Left renal cortex interstitium (tissue), 4 donors: ENCODE results near the gene MBOAT7. TPM values are rescaled to one million over a fixed set of nuclear protein-coding genes. Genes with fewer than 3 reads are reported as not detected.

ENCODE experiments used
- DNase-seq, 4 donors: peaks; one replicate each; pipeline ENCODE4 v3.0.0-alpha.2; 2013; ENCODE audit warnings: low read depth in 4 of 4, low spot score in 2 of 4, missing footprints in 1 of 4
- polyA plus RNA-seq, 4 donors: library from polyadenylated mRNA; unstranded; fragments of 120-200 nt; gene quantifications; one replicate each; pipeline ENCODE4 v1.2.1, GENCODE V29; 2013; ENCODE audit not compliant: insufficient read length in 4 of 4

MBOAT7 gene
- polyA plus RNA-seq, 4 donors, result 48.8 to 93.3 (median 80.8) TPM

DNA sequence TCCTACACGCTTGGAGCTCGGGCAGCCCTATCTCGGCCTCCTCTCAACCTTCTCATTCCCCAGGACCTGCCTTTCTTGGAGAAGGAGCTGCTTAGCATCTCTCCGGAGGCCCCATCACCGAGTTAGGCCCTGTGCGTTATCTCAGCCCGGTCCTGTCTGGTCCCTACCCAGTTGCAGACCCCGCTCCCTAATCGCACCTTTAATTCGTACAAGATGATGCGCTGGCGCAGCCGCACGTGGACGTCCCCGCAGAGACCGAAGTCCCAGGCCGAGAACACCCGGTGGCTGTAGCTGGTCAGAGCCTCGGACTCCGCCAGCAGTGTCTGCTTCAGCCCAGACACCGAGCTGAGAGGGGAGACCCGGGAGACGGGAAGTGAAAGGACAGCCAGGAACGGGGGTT lies 24.2 kb downstream of the MBOAT7 start:
- DNase-seq, result no peak

DNA sequence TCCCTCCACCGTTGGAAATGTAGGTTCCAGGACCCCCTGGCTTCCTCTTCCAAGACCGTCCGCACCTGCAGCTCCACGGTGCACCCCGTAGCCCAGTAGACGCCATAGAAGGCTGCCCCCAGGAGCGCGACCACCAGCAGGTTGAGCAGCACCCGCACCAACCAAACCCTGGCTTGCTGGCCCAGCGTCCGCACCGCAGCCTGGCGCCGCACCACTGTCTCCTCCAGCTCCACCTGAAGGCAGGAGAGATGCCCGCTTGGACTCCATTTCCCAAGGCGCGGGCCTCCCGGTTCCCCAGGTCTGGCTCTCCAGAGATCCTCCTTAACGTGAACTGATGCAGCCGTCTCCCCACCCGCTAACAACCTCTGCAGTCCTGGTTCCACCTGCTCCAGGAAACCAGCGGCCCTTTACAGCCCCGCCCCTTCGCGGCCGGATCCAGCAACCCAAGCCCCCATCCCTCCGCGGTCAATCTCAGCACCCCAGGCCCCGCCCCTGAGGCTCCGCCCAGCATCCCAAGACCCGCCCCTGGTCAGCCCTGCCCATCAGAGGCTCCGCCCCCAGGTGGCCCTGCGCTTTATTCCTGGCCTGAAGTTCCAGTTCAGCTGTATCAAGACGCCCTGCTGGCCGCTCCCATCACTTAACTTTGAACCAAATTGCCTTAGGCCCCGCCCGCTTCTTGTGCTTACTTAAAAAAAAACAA lies 24.9 kb downstream of the MBOAT7 start:
- DNase-seq, result no peak

DNA sequence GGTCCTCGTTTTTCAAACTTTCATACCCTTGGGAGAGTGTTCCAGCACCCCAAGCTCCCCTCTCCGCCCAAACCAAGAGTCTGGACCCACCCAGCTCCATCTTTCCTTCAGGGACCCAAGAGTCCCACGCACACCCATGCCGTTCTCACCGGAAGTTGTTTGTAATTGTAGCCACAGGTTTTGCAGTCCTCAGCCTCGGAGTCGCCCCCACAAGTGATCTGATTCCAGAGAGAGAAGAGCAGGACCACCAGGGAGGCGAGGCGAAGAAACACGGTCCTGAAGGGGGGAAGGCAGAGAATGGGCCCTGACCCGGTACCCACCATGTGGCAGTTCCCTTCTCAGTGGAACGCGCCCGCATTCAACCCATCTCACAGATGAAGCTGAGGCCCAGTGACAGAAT lies 26.5 kb downstream of the MBOAT7 start:
- no peak for DNase-seq

- no peak for DNase-seq
These were observed 27.1 kb downstream of the MBOAT7 start for GRCh38 chr19:54162241-54162805.

GRCh38 chr19:54160854-54161253 lies 28.5 kb downstream of the MBOAT7 start:
- DNase-seq, result no peak

DNA sequence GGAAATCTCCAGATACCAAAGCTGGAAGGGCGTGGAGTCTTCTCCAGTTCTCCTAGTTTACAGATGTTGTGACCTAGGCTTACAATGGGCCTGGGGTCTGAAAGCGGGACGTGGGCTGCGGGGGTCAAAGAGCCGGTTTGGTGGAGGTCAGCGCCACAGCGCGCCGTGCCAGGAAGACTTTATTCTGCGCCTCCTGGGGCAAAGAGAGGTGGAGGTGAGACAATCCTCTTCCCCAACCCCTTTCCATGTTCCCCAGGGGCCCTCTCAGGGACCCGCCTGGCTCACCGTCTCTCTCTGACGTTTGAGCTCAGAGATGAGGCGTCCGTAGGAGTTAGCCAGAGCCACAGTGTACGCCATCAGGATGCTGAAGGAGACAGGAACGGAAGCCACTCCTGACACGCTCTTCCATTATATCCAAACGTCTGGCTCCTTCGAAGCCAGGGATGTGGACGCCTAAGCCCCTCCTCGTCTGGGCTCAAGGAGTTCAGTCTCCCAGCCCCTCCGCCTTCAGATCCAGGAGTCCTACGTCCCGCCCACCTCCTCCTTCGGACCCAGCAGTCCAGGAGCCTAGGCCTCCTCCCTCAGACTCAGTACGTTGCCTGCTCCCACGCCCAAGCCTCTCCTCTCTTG lies 29.1 kb downstream of the MBOAT7 start:
- DNase-seq, result no peak

GRCh38 chr19:54159352-54160181 lies 29.8 kb downstream of the MBOAT7 start, which contains the start of gene LENG1:
Gene LENG1, minus strand, starts transcription at chr19:54159721. Its CDS starts 26 bp downstream, at chr19:54159695.
- peak; percentile 99 to 100 (median 100) for DNase-seq

DNA sequence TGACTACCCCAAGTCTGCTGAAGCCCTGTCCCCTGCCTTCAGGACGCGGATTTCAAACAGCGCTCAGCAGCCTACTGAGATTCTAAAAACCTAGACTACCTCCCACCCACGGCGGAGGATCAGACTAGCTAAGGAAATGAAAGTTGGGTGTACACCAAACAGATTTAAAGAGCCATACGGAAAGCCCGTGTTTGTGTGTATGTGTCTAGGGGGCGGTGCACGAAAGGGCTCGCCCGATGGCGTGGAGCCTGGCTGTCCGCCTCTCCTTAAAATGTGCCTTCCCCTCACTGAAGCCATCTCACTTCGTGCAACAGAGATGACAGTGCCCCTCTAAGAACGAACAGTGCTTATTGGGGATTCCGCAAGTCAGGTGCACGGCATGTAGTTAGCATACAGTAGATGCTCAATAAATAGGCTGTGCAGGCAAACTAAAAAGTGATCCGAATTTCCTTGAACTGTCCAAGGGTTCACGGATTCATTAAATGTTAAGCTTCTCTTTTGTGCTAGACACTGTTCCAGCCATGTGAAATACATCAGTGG lies 30.5 kb downstream of the MBOAT7 start:
- no peak for DNase-seq

DNA sequence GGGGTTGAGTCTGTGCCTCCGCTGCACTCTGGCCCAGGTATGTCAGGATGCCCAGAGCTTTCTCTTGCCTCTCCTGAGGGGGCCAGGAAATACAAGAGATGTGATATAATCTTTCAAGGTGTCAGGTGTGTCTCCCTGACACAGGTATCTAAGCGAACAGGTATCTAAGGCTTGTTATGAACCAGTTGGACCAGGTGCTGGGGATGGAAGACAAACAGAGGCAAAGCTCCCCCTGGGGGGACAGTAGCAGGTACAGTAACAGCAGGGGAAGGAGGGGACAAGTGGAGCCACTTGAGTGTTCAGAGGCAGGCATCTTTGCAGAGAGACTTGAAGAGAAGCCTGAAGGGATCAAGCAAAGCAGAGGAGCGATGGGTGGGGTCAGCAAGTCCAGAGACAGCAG lies 32.4 kb downstream of the MBOAT7 start:
- no peak for DNase-seq

GRCh38 chr19:54156490-54156889 lies 32.9 kb downstream of the MBOAT7 start:
- DNase-seq, result no peak

GRCh38 chr19:54155694-54156093 lies 33.7 kb downstream of the MBOAT7 start:
- no peak for DNase-seq

DNA sequence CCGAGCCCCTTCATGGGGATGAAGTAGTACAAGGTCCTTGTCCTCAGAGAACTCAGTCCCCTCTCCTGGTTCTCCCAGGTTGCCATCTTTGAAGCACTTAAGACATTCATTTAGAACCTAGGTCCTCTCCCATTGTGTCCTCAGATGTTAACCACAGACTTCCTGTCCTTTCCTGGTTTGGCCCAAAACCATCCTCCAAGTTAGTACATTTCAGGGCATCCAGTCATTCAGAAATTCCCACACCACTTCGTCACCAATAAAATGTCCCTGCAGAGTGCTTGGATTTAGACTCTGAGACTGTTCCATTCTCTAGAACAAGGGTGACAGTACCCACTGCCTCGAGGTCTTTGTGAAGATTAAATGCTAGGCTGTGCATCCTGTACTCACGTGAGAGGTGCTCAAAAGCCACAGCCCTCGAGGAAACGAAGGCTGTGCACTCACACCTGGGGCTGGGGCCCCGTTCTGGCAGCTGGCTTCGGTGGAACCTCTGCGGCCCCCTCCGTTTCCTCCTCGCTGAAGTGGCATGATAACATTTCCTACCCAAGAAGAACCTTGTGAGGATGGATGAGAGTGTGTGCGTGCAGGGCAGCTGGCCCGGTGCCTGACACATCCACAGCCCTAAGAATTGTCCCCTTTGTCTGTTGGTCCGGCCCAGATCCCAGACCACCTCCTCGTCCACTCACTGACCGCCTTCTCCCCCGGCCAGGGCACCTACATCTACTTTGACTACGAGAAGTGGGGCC lies 34.6 kb downstream of the MBOAT7 start:
- DNase-seq, result no peak

DNA sequence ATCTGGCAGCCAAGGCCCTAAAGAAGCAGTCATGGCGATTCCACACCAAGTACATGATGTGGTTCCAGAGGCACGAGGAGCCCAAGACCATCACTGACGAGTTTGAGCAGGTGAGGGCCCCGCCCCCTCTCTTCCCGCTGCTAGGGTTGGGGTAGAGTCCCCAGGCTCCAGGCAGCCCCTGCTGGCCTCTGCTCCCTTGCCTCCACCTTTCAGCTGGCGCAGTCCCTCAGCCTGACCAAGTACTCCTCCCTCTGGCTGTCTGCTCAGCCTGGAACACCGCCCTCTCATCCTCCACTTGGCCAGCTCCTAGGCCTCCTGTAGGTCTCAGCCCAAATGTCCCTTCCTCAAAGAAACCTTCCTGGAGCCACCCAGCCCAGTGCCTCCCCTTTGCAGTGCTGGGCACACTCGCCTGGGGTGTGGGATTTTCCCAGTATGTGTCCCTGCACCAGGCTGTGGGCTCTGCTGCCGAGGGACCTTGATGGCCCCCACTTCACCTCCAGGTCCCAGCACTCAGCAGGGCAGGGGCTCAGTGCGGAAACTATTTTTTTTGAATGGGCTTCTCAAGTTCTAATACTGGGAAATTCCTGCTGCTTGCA lies 35.6 kb downstream of the MBOAT7 start:
- DNase-seq, result no peak

- DNase-seq, result no peak
These were observed 36.4 kb downstream of the MBOAT7 start for GRCh38 chr19:54152878-54153524.

GRCh38 chr19:54152267-54152666 lies 37.1 kb downstream of the MBOAT7 start:
- no peak for DNase-seq

GRCh38 chr19:54151362-54152035 lies 37.9 kb downstream of the MBOAT7 start:
- DNase-seq, result no peak

- DNase-seq, result no peak
These were observed 40.2 kb downstream of the MBOAT7 start for GRCh38 chr19:54149021-54149812.

- no peak for DNase-seq
These were observed 41.2 kb downstream of the MBOAT7 start for GRCh38 chr19:54148158-54148557.
